Smooth muscle cell (in vitro differentiated cells): ENCODE measurements around the gene ATP8A2. TPM values are rescaled to one million over a fixed set of nuclear protein-coding genes. Genes with fewer than 3 reads are reported as not detected.

Experiments
- DNase-seq: peaks from one replicate; lab custom pipeline; 2025; ENCODE audit not compliant: unreplicated experiment; lab: John Stamatoyannopoulos, UW
- H2AFZ ChIP-seq: fragments of 200-600 bp; sonication (generic); 2 replicates; pipeline ENCODE4 v1.6.0; 2016; ENCODE audit warnings: antibody characterized with exemption, low read depth, mild to moderate bottlenecking
- H3F3A ChIP-seq: fragments of 200-600 bp; sonication (generic); 2 replicates; pipeline ENCODE4 v1.6.0; 2017; ENCODE audit warnings: antibody characterized with exemption, low read depth
- H3K27ac ChIP-seq: fragments of 200-600 bp; sonication (generic); 2 replicates; pipeline ENCODE4 v1.5.1; 2016; ENCODE audit warnings: low read depth, mild to moderate bottlenecking
- H3K27me3 ChIP-seq: fragments of 200-600 bp; sonication (generic); 2 replicates; pipeline ENCODE4 v1.6.1; 2016; ENCODE audit warnings: low read depth, mild to moderate bottlenecking
- H3K36me3 ChIP-seq: fragments of 200-600 bp; sonication (generic); 2 replicates; pipeline ENCODE4 v1.5.1; 2016; ENCODE audit warnings: low read depth
- H3K4me1 ChIP-seq: fragments of 200-600 bp; sonication (generic); 2 replicates; pipeline ENCODE4 v1.5.1; 2016; ENCODE audit warnings: low read depth
- H3K4me2 ChIP-seq: fragments of 200-600 bp; sonication (generic); 2 replicates; pipeline ENCODE4 v1.6.0; 2016; ENCODE audit warnings: mild to moderate bottlenecking
- H3K4me3 ChIP-seq: fragments of 200-600 bp; sonication (generic); 2 replicates; pipeline ENCODE4 v1.5.1; 2016; ENCODE audit warnings: mild to moderate bottlenecking
- H3K79me2 ChIP-seq: fragments of 200-600 bp; sonication (generic); 2 replicates; pipeline ENCODE4 v1.6.0; 2016; ENCODE audit warnings: low read depth, mild to moderate bottlenecking
- H3K9ac ChIP-seq: fragments of 200-600 bp; sonication (generic); 2 replicates; pipeline ENCODE4 v1.6.0; 2016; ENCODE audit warnings: low read depth
- H3K9me3 ChIP-seq: fragments of 200-600 bp; sonication (generic); replicated peaks from 2 replicates; pipeline ENCODE4 v1.5.1; 2016; ENCODE audit warnings: low read depth
- H4K20me1 ChIP-seq: fragments of 200-600 bp; sonication (generic); 2 replicates; pipeline ENCODE4 v1.6.0; 2016; ENCODE audit warnings: low read depth
- WGBS: methylation state at CpG from one replicate; pipeline ENCODE4 v1.1.7; 2016; ENCODE audit warnings: low lambda C conversion rate; 5-methylcytosine and 5-hydroxymethylcytosine counted together
- polyA plus RNA-seq: library from polyadenylated mRNA; unstranded; fragments of >200 nt; fragmentation: Nextera tagmentation; extraction: Ambion mirVana; gene quantifications from 2 replicates; pipeline ENCODE4 v1.2.1, GENCODE V29; 2016
- total RNA-seq: library from RNA; depleted of rRNA; stranded (reverse); fragments of >200 nt; gene quantifications from 2 replicates; pipeline ENCODE4 v1.2.3, GENCODE V29; 2014
- TF ChIP-seq, protein P1 (sequence below): fragments of 200-600 bp; sonication (generic); IDR thresholded peaks from 2 replicates; pipeline ENCODE4 v1.5.1; 2017; ENCODE audit warnings: borderline replicate concordance, mild to moderate bottlenecking, antibody characterized with exemption; ENCODE audit not compliant: insufficient read depth, poor library complexity, severe bottlenecking

ATP8A2 gene
- total and polyA plus RNA-seq, 2 experiments from 2014 or later = under 0.01 to 0.06 TPM

DNA sequence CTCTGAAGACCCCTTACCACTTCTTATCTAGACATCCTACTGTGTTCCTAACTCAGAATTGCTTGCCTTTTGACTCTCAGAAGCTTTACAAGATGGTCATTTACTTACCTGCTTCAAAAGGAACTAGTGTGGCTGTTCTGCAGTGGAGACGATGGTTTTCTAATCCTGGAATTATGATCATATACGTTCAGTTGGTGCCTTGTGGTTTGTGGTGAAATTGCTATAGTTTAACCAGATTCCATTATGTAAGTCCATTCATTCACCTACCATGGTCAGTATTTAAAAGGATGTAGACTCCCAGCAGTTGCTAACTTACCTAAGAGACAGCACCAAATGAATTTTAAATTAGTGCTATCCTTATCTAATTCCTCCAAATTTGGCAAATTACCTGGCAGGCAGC, 469.2 kb downstream of the ATP8A2 start:
- Histone ChIP-seq H4K20me1 (no peaks in the 10 kb centered on the region), H3K9ac (no peak overlapping the region), H3K4me2 (no peak overlapping the region), H3K79me2 (no peaks in the 10 kb centered on the region), H2AFZ (no peak overlapping the region), H3F3A (no peaks in the 10 kb centered on the region), H3K9me3 (no peaks in the 10 kb centered on the region), H3K27ac (no peak overlapping the region), H3K27me3 (no peaks in the 10 kb centered on the region), H3K4me3 (no peak overlapping the region), H3K4me1 (no peaks in the 10 kb centered on the region), H3K36me3 (no peaks in the 10 kb centered on the region)
- WGBS = 42% methylated on average over 2 of the region's 2 CpGs
- DNase-seq = no peak
- TF ChIP-seq, protein P1, sequence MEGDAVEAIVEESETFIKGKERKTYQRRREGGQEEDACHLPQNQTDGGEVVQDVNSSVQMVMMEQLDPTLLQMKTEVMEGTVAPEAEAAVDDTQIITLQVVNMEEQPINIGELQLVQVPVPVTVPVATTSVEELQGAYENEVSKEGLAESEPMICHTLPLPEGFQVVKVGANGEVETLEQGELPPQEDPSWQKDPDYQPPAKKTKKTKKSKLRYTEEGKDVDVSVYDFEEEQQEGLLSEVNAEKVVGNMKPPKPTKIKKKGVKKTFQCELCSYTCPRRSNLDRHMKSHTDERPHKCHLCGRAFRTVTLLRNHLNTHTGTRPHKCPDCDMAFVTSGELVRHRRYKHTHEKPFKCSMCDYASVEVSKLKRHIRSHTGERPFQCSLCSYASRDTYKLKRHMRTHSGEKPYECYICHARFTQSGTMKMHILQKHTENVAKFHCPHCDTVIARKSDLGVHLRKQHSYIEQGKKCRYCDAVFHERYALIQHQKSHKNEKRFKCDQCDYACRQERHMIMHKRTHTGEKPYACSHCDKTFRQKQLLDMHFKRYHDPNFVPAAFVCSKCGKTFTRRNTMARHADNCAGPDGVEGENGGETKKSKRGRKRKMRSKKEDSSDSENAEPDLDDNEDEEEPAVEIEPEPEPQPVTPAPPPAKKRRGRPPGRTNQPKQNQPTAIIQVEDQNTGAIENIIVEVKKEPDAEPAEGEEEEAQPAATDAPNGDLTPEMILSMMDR = no peak

DNA sequence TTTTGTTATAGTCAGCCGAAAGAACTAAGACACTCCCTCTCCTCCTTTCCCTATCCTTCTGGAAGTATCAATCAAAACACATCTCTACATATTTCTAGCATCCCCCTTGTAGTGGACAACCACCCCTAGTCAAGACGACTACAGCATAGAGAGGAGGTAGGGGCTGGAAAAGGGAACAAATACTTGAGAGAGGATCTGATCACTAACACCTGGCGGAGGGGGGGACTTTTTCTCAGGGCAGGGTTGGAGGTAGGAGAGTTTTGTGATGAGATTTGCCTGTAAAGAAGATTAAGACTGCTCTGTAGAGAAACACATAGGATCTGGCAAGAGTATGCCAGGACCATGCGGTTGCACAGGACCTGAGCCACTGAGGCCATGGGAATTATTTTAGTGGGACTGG, 471.9 kb downstream of the ATP8A2 start:
- H3K4me3 ChIP-seq = no peak overlapping the region
- no peak overlapping the region for H3K27ac ChIP-seq
- H3F3A ChIP-seq = no peaks in the 10 kb centered on the region
- H3K9me3 ChIP-seq = no peaks in the 10 kb centered on the region
- H3K79me2 ChIP-seq = no peaks in the 10 kb centered on the region
- TF ChIP-seq, protein P1 = no peak
- H3K36me3 ChIP-seq = no peaks in the 10 kb centered on the region
- no peaks in the 10 kb centered on the region for H3K27me3 ChIP-seq
- H3K4me2 ChIP-seq = no peak overlapping the region
- no peak overlapping the region for H3K9ac ChIP-seq
- DNase-seq = no peak
- H2AFZ ChIP-seq = no peak overlapping the region
- no peaks in the 10 kb centered on the region for H4K20me1 ChIP-seq
- H3K4me1 ChIP-seq = peaks cover 13% of the 10 kb centered on the region
- WGBS = 91% methylated on average over 4 of the region's 4 CpGs

DNA sequence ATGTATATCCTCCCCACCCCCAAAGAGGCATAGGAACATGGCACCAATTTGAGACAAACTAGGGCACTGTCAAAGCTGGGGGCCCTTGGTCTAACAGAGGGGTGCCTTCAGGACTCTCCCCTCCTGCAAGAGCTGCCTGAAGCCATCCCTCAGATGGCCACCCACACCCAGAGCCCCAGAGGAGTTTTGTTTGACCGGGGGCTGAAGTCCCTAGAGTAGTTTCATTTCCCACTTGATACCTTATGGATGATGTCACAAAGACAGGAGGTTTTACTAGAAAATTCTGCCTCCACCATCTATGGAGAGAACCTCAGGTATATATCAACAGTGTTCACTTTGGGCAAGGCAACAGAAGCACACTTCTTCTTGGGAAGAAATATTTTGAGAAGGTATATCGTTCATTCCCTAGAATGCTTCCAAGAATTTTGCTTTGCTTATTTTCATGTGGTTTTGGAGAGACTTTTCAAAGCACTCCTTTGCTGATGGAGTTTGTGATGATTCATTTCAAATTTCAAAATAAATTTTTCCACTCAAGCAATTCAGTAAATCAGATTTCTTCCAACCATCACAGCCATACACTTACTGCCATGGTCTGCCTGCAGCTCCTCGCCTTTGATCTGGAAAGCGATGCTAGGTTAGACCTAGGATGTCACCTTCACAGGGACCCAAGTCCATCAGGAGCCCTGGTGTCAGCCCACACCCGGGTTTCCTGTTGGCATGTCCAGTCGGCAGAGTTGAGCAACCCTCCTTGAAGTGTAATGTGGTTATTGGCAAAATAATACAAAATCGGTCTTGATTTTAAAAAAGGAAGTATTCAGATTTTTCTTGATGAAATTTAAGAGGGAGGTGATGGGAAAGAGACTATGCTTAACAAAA, 473.0 kb downstream of the ATP8A2 start:
- peaks cover 24% of the 10 kb centered on the region for H3K4me1 ChIP-seq
- H3K9me3 ChIP-seq = no peaks in the 10 kb centered on the region
- no peak overlapping the region for H2AFZ ChIP-seq
- no peak overlapping the region for H3K4me2 ChIP-seq
- H3K79me2 ChIP-seq = no peaks in the 10 kb centered on the region
- WGBS = 85% methylated on average over 7 of the region's 7 CpGs
- DNase-seq = no peak
- no peaks in the 10 kb centered on the region for H3K27me3 ChIP-seq
- H4K20me1 ChIP-seq = no peaks in the 10 kb centered on the region
- no peak overlapping the region for H3K9ac ChIP-seq
- H3F3A ChIP-seq = peaks cover 2% of the 10 kb centered on the region
- no peak overlapping the region for H3K27ac ChIP-seq
- TF ChIP-seq, protein P1 = no peak
- H3K36me3 ChIP-seq = no peaks in the 10 kb centered on the region
- H3K4me3 ChIP-seq = no peak overlapping the region
